Endometrial microvascular endothelial cells (primary cell): ENCODE measurements around the gene DDC. TPM values are rescaled to one million over a fixed set of nuclear protein-coding genes. Genes with fewer than 3 reads are reported as not detected.

Experiments used
- in situ Hi-C: cut with HindIII; loops from 2 replicates; pipeline ENCODE4 v1.10.0; 2017; ENCODE audit warnings: low sequenced_read_pairs, low pct_unique_long_range_greater_than_20kb; ENCODE audit errors: inconsistent ontology term
- total RNA-seq: library from RNA; depleted of rRNA; stranded (reverse); fragments of >200 nt; gene quantifications from one replicate; pipeline ENCODE4 v1.2.3, GENCODE V29; 2015; ENCODE audit errors: inconsistent ontology term

Gene DDC
- total RNA-seq, result not detected

- in situ Hi-C loops, result no loop called here
Measured at GRCh38 chr7:50564640-50565558, at the start of gene DDC. Gene DDC (minus strand): TSS chr7:50565405. CDS start chr7:50544085, 21,320 bp downstream.

GRCh38 chr7:50613473-50613872 is 48.3 kb upstream of the DDC start:
- in situ Hi-C loops, result no loop called here

GRCh38 chr7:50612704-50613103 is 47.5 kb upstream of the DDC start:
- in situ Hi-C loops, result no loop called here

GRCh38 chr7:50610521-50611277 is 45.5 kb upstream of the DDC start:
- in situ Hi-C loops, result no loop called here

- in situ Hi-C loops, result no loop called here
Measured at GRCh38 chr7:50608196-50608906, 43.1 kb upstream of the DDC start.

GRCh38 chr7:50607524-50608125 is 42.4 kb upstream of the DDC start:
- in situ Hi-C loops, result no loop called here

- in situ Hi-C loops, result no loop called here
Measured at GRCh38 chr7:50605059-50605458, 39.9 kb upstream of the DDC start.

GRCh38 chr7:50603287-50603686 is 38.1 kb upstream of the DDC start:
- in situ Hi-C loops, result no loop called here

- in situ Hi-C loops, result no loop called here
Measured at GRCh38 chr7:50599385-50599784, 34.2 kb upstream of the DDC start.

GRCh38 chr7:50598460-50599343 is 33.5 kb upstream of the DDC start:
- in situ Hi-C loops, result no loop called here

- in situ Hi-C loops, result no loop called here
Measured at GRCh38 chr7:50596484-50596883, 31.3 kb upstream of the DDC start.

- in situ Hi-C loops, result no loop called here
Measured at GRCh38 chr7:50595491-50596102, 30.4 kb upstream of the DDC start.

GRCh38 chr7:50594734-50595485 is 29.7 kb upstream of the DDC start:
- in situ Hi-C loops, result no loop called here

GRCh38 chr7:50594136-50594535 is 28.9 kb upstream of the DDC start:
- in situ Hi-C loops, result no loop called here

- in situ Hi-C loops, result no loop called here
Measured at GRCh38 chr7:50592940-50593339, 27.7 kb upstream of the DDC start.

GRCh38 chr7:50591480-50592438 is 26.6 kb upstream of the DDC start:
- in situ Hi-C loops, result no loop called here
